DND-41 (cell line): ENCODE data around the gene TUB.

Source experiments
- EZH2 ChIP-seq: IDR thresholded peaks from 3 replicates; pipeline ENCODE4 v1.6.1; 2012; ENCODE audit warnings: borderline replicate concordance, low read depth, mild to moderate bottlenecking, moderate library complexity, low read length, inconsistent platforms; ENCODE audit not compliant: severe bottlenecking
- TF ChIP-seq, protein P1 (sequence below): IDR thresholded peaks from 2 replicates; pipeline ENCODE4 v1.5.1; 2012; ENCODE audit warnings: borderline replicate concordance, low read length, moderate library complexity, mild to moderate bottlenecking; ENCODE audit not compliant: poor library complexity, severe bottlenecking; ENCODE audit errors: extremely low read depth

DNA sequence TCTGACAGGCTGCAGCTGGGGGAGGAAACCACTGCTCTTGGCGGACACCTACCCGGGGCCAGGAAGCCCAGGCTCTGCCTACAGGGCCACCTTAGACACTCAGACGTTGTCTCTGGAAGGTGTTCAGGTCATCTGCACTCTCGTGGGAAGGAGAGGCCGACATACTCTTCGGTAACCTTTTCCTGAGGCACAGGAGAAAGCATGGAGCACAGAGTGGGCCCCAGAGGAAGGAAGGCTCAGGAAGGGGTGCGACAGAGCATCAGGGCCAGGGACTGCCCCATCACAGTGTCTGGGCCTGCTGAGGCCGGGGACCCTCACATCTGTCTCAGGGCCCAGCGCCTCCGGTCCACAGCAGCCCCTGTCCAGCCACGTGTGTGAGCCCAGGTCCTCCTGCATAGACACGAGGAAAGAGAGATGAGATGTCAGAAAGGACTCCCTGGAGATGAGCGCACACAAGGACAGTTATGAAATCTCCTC lies 18.2 kb upstream of the TUB start:
- TF ChIP-seq, protein P1, sequence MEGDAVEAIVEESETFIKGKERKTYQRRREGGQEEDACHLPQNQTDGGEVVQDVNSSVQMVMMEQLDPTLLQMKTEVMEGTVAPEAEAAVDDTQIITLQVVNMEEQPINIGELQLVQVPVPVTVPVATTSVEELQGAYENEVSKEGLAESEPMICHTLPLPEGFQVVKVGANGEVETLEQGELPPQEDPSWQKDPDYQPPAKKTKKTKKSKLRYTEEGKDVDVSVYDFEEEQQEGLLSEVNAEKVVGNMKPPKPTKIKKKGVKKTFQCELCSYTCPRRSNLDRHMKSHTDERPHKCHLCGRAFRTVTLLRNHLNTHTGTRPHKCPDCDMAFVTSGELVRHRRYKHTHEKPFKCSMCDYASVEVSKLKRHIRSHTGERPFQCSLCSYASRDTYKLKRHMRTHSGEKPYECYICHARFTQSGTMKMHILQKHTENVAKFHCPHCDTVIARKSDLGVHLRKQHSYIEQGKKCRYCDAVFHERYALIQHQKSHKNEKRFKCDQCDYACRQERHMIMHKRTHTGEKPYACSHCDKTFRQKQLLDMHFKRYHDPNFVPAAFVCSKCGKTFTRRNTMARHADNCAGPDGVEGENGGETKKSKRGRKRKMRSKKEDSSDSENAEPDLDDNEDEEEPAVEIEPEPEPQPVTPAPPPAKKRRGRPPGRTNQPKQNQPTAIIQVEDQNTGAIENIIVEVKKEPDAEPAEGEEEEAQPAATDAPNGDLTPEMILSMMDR, result no peak
- no peak for TF ChIP-seq EZH2
